ENCODE results near the gene AMACR.

The AMACR gene

DNA sequence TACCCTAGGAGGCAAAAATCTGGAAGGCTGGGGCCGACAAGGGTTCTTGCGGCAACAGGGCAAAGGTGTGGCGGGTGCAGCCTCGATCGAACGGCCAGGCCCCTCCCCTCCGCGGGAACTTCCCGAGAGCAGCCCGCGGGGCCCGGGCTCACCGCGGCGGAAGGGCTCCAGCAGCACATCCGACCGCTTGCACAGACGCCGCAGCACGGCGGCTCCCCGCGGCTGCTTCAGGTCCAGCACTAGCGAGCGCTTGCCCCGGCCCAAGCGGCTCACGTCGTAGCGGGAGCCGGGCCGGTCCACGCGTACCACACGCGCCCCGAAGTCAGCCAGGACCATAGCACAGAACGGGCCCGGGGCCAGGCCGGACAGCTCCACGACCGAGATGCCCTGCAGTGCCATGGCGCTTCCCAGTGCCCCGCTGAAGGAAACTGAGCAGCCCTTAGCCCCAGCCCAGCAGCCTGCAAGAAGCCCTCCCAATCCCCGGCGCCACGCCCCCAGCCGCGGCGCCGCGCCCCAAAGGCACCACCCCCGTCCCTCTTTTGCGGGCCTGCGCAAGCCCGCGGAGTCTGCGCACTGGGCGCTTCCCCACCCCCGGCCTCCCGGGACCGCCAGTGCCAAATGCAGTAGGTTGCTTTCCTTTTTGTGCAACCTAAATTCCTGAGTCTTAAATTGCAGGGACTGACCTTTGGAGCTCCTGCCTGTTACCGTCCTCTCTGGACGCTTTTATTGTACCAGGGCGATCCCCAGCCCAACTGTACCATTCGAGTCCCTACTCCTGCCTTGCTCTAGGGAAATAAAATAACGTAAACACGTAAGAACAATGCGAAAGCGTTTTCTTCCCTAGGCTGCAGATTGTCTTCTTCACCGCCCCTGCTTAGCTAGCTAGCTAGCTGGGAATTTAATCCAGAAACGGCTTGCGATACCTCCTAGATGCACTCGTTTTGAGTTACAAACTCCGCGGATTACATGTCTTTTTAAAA is at the start of gene AMACR:
Gene AMACR, minus strand, starts transcription at position 430 of the 980 bp plus-strand sequence. Its CDS starts 31 bp downstream, at position 399.
- peak; percentile 97 for DNase-seq

DNA sequence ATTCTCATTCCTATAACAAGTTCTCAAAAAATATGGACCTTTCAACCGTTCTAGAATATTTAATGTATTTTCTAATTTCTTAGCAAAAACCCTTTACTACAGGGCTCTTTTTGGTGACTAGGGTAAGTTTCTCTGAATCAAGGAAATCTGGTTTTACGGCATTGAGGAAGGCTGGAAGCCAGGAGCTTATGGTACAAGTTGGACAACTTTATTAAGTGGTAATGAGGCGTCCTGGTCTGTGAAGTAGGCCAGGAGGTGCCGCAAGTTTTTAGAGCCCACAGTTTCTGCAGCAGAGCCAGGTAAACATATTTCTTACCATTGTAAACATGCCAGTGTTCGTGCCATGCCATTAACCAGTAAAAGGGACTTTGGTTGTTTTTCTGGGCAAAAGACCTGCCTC is 49.7 kb upstream of the AMACR start:
- DNase-seq, result no peak

DNA sequence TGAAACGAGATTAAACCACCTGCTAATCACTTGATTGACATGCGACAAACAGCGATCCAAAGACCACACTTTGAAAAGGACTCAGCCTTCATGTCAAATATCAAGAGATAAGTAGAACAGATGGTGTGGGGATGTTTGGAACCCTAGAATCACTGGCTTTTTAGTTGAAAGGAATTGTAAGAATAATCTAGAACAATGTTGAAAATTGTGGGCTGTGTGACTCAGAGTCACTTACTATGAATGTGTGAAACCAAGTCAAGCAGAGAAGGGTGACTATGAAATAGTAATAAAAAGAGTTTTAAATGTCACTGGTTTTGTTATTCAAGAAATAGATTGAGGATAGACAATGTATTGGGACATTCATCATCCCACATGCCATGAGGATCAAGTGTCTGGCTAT is 49.3 kb upstream of the AMACR start:
- no peak for DNase-seq

DNA sequence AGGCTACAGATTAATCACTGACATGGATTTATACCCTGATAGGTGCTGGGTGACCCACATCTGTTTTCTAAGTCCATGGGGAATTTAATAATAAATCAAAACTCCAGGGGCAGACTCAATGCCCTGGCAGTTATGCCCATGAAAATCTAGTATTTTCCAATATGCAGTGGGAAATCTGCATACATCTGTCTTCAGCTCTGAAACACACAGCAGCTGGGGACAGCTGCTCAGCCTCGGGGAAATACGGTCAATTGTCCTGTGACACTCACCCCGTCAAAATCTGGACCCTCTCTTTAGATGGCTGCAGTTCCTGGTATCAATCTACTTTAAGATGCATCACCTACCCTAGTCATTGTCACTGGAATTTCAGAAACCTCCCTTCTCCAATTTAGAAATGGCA is 47.8 kb upstream of the AMACR start:
- no peak for DNase-seq

DNA sequence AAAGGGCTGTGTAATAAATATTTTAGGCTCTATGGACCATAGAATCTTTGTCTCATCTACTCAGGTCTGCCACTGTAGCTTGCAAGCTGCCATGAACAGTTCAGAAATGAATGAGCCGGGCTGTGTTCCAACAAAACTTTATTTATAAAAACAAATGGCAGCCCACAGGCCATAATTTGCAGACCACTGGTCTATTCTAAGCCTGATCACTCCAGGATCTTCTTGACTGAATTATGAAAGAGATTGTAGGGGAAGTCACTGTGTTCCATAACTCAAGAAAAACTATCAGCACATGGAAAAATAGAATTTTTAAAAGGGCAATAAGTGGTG is 46.5 kb upstream of the AMACR start:
- DNase-seq, result no peak

DNA sequence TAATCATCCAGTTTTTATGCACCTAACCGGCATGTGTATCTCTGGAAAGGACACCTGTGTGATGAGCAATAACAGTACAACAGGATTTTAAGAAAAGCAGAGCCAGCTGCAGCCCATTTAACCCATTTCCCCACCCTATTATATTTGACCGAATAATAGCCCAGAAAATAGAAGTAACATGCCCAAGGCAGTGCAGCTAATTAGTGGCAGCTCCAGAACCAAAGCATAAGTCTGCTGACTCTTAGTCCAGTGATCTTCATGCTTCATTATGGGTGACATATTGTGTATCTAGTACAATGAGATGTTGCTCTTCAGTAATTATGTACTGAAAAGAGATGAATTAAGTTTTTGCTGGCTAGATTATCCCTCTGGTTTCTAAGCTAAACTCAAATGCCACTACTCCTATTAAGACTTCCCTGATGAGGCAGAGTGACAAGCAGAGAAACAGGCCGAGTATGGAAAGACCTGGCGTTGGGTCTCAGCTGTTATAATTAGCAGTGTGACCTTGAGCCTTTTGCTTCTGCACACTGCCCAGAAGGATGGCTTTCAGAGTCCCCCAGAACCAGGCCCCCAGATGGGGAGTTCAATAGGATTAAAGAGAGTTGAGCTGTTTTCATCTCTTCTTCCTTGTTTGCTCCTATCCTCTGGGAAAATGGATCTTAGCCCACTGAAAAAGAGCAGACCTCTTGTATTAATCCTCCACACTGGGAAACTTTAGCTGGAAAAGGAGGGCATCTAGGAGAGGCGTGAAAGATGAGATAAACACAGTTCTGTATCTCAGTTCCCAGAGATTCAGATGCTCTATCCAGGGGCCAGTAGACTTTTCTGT is 45.9 kb upstream of the AMACR start:
- no peak for DNase-seq

DNA sequence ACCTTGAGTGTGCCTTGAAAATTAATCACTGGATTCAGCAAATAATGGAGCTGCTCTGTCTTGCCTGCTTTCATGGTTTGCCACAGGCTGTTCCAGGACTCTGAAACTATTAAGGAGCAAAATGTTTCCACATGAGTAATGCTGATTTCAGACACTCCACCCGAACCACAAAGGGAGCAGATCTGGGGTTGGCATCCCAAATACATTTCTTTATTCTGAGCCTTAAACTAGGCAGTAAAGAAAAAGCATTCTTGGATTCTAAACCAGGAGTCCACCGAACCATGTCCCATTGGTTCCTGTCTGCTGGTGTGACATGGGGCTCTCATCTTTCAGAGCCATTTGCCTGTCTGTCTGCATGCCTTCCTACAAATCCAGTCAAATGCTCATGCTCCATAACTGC is 45.3 kb upstream of the AMACR start:
- DNase-seq, result no peak

DNA sequence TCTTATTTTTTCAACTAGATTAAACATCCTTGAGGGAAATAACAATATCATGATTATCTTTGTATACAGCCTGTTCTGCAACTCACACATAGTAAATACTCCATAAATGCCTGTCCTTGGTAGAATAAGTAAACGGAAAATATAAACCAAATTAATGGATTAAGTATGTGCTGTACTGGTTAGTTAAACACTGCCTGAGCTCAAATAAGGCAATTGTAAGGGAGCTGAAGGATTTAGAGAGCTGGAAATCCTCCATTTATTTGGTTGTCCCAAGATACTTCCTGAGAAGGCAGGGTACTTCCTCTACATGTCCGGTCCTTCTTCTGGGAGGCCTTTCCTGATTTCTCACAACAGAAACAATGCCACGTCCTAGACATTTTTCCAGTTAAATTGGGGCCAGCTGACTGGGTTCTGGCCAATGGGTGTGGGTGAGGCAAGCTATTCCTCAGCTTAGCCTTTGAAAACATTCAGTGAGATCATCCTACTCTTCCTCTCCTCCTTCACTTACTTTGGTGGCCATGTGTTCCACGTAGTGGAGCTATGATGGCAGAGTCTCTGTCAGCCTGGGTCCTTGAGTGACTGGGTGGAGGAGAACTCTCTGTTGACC is 43.6 kb upstream of the AMACR start:
- no peak for DNase-seq

DNA sequence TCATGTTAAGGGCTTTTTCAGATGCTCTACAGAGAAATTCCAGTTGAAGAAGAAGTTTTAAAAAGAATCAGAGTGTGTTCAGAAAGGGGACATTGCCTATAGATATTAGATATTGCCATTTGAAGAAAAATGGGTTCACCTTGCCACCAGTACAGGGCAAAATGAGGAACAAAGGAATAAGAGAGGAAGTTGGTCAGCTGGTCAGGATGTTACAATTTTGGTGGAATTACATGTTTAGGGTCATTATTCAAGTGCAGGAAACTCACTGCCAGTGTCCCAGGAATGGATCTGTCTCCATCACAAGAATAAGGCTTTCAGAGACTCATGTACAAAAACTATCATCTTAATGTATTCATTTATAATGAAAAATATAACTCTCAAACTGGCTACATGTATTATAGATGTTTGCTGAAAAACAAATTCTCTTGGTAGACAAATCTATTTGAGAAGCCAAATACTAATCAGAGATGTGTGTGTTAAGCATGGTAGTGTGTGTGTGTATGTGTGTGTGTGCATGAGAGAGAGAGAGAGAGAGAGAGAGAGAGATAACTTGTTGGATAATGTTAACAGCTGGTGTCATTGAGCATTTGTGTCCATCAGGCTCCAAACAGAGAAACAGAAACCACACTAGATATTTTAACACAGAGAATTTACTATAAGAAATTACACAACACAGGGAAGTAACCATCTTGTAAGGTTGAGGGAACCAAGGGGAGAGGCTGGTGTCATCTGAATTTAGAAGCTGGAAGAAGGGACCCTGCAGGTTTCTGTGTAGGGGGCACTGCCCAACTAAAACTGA is 40.1 kb upstream of the AMACR start:
- no peak for DNase-seq

DNA sequence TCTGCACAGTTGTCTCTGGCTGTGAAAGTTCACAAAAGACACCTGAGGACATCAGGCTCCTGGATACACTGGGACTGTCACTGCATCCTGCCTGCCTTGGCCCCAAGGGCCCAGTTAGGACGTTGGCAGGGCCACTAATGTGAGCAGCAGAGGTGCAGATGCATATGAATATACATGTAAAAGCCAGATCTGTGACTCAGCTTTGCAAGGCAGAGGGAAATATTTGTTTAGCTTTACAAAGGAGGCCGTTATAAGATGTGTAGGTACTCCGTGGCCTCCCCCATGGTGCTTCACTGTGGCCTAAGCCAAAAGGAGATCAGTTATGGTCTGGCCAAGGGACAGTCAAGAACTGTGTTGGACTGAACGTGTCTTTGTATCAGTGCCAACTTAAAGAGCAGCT is 39.3 kb upstream of the AMACR start:
- no peak for DNase-seq

DNA sequence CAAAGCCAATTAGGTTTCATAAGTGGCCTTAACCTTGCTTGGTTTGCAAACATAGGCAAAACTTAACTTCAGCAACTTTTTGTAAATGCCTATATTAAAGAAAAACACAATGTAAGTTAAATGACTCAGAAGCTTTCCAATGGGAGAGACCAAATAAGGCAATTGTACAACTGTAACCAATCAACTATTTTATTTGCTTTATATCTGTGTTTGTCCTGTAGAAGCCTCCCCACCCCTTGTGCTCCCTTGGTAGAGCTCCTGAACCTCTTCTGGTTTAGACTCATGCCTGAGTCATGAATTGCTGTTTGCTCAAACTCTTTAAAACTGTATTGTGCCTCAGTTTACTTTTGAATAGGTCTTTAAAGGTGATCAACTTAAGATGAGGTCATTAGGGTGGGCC is 38.1 kb upstream of the AMACR start:
- DNase-seq, result no peak

DNA sequence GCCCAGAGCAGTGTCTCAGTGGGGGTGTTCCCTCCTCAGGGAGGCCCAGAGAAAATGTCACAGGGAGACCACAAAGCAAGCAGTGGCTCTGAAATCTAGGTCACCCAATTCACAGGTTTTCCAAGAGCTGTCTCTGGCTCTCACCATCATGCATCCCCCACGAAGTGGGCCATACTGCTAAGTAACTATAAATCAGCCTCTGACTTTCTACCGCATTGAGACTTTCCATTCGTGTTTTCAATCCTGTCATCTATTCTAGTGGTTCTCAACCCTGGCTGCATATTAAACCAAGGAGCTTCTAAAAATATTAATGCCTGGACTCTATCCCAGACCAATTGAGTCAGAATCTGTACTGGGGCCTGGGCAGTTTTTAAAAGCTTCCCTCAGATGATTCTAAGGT is 37.2 kb upstream of the AMACR start:
- DNase-seq, result no peak

DNA sequence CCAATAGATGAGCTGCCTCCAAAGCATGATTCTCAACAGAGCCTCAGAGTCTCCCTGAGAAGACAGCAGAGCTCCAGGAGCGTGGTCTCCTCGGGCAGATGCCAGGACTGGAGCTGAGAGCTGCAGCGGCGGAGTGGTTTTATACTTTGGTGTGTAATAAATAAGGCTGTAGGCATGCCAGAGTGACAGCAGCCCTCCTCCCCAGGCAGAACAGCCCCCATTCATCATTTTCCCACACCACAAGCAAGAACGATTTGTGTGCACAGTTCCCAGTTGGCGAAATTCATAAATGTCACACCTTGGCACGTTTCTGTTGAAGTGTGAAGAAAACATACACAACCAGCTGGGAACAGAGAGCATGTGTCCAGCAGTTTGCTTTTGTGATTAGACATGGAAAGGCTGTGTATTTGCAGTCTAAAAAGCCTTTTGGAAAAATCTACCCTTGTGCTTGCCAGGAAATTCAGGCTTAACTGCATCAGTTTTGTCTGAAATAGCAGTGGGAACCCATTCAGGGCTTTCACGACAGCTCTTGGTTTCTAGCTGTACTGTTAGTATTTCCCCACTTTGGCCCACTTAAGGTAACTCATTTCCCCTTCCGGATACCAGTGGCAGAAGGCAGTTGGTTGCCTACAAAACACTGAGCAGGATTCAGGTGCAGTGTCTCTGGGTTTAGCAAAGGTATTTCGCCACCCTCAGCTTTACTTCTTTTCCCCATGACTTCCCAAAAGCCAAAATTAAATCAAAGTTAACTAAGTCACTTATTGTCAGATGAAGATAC is 35.4 kb upstream of the AMACR start, which contains the start of gene C1QTNF3:
Gene C1QTNF3, minus strand, starts transcription at position 115 of the 778 bp plus-strand sequence. Its CDS starts 88 bp downstream, at position 27.
- no peak for DNase-seq

DNA sequence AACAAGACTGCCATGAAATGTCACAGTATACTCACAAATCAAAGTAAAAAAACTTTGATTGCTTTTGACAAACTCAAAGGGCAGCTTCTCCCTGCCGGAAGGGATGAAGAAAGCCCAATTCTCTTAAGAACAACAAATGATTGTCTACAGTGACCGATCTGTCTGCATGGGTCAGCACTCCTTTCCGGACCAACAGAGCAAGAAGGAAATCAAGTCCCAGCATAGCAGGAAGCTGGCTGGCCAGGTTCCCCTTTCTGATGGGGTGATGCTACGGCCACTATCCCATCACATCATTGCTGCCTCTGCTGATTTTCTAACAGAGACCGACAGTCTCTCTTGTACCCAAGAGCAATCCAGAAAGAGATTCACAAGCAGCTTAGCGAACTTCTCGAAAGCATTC is 34.5 kb upstream of the AMACR start:
- DNase-seq, result no peak

DNA sequence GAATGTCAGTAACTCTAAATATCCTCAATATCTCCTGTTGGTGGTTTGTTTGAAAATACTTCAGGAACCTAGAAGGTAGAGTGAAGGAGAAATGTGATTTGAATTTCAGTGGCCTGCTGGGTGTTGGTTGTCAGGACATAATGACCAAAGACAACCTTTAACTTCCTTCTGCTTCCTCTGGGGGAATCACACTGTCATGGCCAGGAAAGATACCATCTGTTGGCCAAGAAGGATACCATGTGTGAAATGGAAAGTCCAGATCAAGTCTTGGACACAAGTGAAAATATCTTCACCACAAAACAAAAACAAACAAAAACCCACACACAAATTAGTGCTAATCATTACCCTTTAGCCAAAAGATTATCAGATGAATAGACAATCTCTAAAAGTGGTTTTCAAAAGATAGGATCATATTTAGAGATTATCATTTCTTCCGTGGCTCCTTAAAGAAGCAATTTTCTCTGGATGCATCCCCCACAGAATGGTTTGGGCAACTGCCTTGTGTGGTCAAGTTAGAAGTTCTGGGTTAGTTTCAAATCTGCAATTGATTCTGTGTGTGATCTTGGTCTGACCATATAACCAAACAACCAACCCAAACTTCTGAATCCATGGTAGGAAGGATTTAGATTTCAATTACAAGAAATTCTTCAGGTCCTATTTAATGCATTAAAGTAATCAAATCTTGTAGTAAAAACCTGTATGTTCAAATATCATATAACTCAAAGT is 33.6 kb upstream of the AMACR start:
- no peak for DNase-seq

DNA sequence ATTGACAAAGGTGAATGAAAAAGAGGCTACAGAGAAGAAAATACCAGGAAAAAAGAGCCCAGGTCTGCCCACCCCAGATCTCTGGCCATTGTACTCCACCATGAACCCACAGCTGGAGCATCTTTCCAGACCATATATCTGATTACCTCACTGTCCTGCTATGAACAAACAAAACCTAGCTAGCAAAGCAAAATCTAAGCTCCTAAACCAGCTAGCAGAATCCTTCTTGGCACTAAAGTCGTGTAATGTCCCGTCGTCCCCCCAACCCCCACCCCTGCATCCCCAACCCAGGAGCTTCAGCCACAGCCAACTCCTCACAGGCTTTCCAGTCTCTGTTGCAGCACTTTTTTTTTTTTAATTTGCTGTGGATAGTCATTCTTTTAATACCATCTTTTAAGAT is 32.6 kb upstream of the AMACR start:
- no peak for DNase-seq

DNA sequence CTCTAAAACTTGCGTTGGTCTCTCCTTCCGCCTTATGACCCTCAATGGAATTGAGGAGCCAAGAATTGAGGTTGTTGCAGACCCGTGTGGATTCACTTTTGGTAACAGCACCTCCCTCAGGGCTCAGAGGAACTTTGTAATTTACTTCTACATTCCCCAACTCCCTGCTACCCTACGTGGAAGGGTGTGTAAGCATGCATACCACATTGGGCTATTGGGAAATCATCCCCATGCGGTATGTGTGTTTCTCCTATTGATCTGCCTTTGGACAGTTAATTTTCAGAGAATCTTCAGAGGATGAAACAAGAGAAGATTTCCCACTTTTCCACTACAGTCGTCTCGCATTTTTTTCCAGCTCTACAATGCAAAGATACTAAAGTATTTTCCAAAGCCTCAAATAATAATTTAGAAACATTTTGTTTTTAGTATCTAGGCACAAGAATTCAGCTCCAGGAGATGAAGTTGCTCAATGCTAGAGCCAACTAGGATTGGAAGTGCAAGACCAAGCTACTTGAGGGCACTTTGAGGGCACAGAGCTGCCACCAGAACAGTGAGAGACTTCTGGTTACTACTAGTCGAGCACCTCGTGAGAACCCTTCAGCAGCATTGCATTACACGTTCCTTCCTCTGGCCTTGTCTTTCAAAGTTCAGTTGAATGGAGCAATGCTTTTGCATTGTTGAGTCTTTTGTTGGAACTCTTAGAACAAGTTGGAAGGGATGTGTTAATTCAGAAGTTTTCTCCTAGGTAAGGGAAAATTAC is 31.7 kb upstream of the AMACR start:
- DNase-seq, result no peak

DNA sequence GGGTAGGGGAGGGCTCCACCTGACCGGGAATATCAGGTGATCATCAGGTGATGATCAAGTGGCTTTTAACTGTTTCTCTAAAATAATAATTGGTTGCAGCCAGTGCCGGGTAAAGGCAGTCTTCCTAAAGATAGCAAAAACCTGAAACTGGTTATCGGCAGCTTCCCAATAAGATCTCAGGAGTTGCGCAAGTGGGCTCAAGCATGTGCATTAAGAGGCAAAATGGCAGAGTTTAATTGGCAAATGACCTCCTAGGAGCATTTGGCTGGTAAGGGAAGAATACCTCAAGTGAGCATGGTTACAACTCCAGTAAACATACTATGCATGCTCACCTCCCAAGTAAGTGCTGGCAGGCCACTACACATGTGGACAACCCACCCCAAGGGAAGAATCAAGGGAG is 31.0 kb upstream of the AMACR start:
- no peak for DNase-seq

DNA sequence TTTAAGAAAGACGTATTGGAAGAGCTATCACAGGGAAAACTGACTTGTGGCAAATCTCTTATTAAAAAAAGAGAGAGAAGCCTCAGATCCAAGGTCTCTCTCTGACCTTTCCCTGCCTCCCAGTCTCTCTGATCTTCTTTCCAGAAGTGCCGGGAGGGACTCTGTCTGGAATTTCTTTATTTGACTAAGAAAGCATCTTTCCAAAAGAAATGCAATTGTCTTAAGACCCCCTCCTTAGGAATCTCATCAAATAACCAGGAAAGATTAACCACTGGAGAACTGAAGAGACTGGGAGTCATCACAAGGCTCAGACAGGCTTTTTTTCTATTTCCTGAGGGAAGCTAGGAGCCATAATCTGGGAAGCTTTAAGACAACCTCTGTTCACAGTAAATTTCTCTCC is 30.5 kb upstream of the AMACR start:
- no peak for DNase-seq

DNA sequence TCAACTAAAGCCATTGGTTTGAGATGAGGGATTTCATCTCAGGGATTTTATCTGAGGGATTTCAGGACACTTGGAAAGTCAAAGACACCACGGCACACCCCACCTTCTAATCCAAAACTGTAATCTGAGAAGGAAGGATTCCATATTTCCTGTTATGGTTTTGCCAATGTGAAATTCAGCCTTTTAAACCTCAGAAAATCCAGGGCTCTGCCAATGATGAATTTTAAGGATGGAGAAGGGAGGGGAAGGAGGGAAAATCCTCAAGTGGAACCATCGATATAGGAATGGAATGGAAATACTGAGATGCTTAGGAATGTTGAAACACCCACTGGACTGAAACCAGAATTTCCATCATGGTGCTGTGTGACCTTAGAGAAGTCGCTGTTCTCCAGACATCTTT is 29.9 kb upstream of the AMACR start:
- DNase-seq, result no peak
